ENCODE measurements around the gene NACC2.
"Not testable (repeated sequence)": the region's sequence is repeated elsewhere in the genome, so short reads cannot be mapped to it uniquely, and the experiment has no call there.

The NACC2 gene

DNA sequence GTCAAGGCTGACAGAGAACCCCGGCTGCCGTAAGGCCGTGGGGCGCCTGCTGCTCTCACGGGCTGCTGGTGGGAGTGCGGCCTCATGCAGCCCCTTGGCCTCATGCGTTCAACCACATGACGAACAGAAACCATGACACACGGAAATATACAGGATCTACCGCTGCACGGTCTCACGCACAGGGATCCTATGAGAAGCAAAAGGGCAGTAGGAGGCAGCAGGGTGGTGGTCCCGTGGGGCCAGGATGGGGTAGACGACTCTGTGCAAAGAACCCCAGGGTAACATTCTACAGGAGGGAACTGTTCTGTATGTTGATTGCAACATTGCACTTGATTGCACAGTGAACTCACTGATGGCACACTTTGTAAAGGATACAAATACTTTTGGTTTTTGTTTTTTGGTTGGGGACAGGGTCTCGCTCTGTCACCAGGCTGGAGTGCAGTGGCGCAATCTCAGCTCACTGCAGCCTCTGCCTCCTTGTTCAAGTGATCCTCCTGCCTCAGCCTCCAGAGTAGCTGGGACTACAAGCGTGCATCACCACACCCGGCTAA lies 51.6 kb downstream of the NACC2 start:
- DNase-seq, result no peak

DNA sequence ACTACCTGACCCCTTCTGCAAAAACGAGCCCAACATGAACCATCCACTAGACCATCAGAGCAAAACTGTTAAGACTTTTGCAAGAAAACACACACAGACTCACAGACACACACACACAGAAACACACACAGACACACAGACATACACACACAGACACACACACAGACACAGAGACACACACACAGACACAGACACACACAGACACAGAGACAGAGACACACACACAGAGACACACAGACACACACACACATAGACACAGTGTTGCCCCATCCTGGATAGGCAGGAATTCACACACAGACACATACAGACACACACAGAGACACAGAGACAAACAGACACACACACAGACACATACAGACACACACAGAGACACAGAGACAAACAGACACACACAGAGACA lies 52.5 kb downstream of the NACC2 start:
- no peak for DNase-seq

DNA sequence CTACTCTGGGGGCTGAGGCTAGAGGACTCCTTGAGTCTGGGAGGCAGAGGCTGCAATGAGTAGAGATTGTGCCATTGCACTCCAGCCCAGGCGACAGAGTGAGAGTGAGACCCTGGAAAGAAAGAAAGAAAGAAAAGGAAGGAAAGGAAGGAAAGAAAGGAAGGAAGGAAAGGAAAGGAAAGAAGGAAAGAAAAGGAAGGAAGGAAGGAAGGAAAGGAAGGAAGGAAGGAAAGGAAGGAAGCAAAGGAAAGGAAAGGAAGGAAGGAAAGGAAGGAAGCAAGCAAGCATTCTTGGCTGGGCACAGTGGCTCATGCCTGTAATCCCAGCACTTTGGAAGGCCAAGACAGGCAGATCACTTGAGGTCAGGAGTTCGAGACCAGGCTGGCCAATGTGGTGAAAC lies 54.2 kb downstream of the NACC2 start:
- DNase-seq, result not testable (repeated sequence)

DNA sequence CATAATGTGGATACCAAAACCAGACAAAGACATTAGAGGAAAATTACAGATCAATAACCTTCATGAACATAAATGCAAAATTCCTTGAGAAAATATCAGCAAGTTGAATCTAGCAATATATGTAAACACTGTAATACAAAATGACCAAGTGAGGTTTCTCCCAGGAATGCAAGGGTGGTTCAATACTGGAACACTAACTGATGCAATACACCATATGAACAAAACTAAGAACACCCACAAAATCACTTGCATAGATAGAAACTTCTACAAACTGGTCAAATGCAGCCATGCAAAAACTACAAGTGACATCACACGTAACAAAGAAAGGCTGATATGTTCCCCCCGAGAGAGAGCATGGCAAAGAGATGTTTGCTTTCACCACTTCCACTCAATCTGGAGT lies 55.6 kb downstream of the NACC2 start:
- no peak for DNase-seq

DNA sequence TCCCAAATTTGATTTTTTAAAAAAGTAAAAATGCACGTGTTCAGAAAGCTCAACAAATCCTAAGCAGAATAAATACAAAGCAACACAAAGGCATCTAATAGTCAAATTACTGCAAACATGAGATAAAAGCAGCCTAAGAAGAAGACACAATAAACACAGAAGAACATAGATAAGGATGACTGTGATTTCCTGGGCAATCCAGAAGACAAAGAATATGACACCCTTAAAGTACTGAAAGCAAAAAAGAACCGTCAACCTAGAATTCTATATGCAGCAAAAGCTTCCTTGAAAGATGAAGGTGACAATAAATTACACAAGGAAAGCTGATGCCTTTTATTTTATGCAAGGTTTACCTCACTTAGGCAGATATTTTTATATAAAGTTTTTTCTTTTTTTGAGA lies 58.2 kb downstream of the NACC2 start:
- DNase-seq, result no peak

DNA sequence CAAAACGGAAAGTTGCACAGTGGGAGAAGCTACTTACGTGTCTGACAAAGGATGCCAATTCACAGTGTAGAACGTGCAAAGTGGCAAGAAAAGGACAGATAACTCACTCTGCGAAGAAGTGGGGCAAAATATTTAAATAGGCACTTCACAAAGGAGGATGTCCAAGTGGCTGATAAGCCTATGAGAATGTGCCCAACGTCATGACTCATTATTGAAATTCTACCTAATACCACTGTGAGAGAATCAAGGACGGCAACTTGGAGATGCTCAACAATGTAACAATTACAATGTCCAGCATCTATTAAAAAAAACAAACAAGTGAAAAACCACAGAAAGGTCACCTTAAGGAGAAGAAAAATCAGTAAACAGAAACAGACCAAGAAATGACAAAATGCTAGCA lies 59.0 kb downstream of the NACC2 start:
- no peak for DNase-seq

DNA sequence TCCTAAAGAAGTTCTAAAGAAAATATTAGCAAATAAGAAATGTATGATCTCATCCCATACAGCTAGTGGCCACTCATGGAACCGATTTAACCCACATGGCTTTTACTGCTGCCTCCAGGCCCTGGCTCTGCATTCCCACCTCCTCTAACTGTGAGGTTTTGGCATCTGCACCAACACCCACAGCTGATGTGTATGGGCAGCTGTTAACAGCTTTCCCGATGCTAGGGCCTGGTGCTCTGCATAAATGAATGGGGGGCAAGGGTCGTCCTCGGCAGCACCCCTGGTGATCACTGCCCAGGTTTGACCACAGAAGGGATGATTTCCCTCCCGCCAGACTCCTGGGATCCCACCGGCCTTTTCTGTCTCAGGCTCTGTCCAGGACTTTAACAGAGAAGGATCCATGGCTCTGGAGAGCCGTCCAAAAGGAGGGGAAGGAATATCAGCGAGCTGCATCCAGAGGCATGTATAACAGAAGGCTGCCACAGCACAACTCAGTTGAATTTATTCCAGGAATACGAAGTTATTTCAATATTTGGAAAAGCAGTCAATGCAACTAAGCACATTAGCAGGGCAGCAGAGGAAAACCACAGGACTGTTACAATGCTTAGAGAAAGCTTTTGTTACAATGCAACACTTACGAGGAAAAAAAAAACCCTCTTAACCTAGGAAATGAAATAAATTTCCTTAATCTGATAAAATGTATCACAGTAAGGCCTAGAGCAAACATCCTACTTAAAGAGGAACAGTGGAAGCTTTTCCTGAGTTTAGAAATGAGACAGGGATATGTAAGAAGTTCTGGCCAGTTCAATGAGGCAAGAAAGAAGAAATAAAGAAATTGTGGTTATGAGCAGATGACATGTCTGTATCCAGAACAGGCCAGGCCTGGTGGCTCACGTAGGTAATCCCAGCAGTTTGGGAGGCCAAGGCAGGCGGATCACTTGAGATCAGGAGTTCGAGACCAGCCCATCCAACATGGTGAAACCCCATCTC lies 63.1 kb downstream of the NACC2 start:
- DNase-seq, result no peak

DNA sequence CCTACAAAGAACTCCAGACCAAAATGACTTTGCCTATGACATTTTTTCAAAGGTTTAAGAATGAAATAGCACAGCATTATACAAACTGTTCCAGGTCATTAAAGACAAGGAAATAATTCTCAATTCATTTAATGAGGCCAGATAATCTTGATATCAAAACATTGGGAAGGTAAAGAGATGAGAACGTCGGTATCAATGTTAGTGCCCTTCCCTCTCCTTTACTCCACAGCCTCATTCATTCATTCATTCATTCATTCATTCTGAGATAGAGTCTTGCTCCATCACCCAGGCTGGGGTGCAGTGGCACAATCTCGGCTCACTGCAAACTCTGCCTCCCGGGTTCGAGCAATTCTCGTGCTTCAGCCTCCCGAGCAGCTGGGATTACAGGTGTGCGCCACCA lies 64.0 kb downstream of the NACC2 start:
- DNase-seq, result no peak

DNA sequence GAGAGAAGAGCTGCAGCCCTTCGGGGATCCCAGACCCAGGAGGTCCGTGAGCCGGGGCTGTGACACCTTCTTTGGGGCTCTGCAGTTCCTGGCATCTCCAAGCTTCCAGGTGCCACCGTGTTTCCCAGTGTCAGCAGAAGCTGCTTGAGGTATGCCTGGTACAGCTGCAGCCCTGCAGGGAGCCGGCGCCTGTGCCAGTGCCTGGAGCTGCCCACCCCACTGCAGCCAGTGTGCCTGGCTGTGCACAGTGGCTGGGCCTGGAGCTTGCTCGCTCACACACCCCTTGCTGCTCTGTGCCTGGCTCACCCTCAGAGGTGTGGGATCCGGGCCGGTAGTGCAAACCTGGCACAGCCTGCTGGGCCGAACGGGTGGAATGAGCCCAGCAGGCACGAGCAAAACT lies 65.5 kb downstream of the NACC2 start:
- no peak for DNase-seq

DNA sequence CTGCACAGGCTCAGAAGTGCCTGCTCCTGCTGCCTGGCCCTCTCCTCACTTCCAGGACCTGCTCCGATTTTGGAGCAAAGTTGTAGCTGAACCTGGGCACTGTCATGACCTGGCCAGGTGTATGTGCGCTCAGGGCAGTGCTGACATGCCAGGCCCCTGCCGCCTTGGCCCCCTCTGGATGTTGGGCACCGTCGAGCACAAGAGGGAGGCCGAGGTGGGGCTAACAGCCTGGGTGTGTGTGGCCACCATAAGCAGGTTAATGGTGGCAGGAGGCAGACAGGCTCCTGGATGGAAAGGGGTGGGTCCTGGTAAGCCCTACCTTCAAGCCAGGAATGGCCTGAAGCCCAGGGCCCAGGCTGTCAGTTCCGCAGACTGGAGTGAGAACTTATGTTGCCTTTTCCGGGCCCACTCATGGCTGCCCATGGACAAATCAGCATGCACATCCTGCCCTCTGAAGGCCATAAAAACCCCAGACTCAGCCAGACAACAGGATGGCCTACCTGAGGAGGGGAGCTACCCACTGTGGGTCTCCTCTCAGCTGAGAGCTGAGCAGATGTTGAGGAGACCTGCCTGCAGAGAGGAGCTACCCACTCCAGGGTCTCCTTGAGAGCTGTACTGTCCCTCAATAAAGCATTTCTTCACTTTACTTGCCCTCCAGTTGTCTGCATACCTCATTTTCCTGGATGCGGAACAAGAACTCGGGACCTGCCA lies 66.2 kb downstream of the NACC2 start:
- no peak for DNase-seq

DNA sequence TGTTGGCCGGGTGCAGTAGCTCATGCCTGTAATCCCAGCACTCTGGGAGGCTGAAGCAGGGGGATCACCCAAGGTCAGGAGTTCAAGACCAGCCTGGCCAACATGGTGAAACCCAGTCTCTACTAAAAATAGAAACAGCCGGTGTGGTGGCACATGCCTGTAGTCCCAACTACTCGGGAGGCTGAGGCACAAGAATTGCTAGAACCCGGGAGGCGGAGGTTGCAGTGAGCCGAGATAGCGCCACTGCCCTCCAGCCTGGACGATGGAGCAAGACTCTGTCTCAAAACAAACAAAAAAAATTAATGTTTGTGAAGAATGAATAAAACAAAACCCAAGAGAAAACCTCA lies 68.2 kb downstream of the NACC2 start:
- DNase-seq, result not testable (repeated sequence)

DNA sequence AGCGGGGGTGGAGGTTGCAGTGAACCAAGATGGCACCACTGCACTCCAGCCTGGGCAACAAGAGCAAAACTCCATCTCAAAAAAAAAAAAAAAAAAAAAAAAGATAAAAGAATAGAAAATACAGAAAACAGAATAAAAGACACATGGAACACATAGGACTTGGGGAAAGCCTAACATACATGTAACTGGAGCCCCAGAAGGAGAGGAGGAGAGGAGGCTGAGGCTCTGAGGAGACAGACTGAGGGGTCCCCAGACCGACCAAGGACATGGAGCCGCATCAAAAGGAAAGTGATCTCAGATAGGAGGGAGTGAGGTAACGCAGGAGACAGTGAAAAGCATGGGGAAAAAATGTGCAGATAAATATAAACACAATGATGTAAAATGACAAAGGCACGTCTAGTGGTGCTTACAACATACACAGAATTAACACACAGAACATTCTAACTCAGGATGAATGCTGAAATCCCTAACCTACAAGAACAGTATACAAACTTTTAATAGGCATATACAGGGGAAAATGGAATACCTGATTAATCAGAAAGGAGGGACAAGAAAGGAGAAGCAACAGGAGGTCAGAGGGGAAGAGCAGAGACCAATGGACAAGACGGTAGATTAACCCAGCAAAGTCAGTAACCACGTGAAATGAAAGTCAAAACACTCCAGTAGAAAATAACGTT lies 68.7 kb downstream of the NACC2 start:
- DNase-seq, result no peak

DNA sequence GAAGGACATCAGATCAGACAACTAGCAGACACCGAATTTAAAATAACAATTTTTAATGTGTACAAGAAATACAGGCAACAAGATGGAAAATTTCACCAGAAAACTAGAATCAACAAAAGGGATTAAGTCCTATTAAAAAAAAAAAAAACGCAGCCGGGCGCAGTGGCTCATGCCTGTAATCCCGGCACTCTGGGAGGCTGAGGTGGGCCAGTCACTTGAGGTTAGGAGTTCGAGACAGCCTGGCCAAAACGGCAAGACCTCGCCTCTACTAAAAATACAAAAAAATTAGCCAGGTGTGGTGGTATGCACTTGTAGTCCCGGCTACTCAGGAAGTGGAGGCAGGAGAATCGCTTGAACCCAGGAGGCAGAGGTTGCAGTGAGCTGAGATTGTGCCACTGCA lies 69.6 kb downstream of the NACC2 start:
- DNase-seq, result no peak

DNA sequence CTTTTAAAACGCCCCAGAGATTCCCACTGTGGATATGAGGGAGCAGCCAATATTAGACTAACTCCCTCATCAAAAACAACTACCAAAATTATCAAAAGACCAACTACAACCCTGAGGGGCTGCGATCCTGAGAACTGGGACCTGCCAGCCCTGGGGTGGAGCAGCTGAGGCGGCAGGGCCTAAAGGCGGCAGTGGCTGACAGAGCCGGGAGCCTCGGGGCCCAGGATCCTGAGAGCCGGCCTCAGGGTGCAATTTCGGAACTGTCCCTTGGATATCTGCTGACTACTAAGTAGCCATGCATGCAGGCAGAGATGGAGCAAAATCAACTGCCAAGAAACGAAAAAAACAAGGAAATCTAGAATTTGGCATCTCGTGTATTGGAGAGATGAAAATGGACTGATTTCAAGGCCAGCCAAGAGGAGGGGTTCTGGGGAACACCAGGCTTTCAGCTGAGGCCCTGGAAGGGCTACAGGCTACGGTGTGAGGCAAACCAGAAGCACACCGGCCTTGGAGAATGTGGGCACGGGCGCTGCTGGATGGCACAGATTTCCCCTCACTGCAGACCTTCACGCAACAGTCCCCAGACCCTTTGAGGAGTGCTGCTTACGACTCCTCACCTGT lies 70.3 kb downstream of the NACC2 start:
- no peak for DNase-seq

DNA sequence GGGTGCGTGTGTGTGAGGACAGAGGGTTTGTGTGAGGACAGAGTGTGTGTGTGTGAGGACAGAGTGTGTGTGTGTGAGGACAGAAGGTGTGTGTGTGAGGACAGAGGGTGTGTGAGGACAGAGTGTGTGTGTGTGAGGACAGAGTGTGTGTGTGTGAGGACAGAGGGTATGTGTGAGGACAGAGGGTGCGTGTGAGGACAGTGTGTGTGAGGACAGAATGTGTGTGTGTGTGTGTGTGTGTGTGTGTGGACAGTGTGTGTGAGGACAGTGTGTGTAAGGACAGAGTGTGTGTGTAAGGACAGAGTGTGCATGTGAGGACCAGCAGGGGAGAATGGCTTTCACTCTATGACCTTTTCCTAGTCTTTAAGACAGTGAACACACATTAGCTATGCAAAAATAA lies 70.8 kb downstream of the NACC2 start:
- no peak for DNase-seq

DNA sequence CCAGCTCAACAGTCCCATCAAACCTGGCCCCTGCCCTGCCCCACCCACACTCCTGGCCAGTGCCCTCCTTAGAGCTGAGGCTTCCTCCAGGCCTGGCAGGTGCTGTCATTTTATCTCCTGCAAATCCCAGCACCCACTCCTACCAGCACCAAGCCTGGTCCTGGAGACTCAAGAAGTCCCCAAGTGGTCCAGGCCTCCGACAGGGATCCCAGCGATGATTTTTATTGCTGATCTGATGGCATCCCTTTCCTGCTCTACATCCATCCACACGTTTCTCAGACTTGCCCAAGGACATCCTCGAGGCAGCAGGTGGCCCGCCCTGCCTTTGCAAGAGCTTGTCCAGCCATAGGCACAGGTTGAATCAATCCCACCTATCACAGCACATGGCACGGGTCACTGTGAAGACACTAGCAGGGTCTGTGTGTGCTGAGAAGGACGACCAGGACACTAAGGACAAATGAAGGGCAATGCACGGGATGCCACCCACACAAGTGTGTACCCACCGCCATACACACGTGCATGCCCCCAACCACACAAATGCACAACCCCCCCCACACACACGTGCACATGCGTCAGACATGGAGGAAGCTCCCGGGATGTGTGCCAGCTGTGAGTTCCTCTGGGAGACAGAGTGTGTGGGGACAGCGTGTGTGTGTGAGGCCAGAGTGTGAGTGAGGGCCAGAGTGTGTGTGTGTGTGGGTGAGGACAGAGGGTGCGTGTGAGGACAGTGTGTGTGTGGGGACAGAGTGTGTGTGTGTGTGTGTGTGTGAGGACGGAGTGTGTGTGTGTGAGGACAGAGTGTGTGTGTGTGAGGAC lies 71.5 kb downstream of the NACC2 start:
- no peak for DNase-seq

DNA sequence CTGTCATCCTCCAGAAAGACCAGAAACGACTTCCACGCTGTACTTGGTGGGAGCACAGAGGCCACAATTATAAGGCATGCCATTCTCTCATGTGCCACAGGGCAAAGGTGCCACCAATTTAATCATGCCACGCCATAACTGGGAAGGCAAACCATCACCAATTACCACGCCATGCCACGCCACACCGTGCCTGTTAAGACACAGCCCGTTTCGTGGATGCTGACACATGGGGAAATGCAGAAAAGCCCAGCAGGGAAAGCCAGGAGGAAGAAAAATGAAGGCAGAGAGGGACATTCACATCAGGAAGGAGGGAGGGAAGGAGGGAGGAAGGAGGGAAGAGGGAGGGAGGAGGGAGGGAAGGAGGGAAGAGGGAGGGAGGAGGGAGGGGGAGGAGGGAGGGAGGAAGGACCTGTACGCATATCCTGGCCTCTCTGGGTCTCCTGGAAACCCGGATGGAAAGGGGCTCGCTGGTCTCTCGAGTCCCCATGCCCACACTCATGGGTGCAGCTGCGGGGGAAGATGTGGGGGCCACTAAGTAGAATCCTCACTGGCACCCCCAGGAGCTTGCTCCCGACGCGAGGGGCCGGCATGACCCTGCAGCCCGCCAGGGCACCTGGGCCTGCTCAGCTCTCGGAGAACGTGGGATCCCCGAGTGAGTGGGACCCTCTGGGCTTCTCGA lies 72.2 kb downstream of the NACC2 start:
- DNase-seq, result no peak

DNA sequence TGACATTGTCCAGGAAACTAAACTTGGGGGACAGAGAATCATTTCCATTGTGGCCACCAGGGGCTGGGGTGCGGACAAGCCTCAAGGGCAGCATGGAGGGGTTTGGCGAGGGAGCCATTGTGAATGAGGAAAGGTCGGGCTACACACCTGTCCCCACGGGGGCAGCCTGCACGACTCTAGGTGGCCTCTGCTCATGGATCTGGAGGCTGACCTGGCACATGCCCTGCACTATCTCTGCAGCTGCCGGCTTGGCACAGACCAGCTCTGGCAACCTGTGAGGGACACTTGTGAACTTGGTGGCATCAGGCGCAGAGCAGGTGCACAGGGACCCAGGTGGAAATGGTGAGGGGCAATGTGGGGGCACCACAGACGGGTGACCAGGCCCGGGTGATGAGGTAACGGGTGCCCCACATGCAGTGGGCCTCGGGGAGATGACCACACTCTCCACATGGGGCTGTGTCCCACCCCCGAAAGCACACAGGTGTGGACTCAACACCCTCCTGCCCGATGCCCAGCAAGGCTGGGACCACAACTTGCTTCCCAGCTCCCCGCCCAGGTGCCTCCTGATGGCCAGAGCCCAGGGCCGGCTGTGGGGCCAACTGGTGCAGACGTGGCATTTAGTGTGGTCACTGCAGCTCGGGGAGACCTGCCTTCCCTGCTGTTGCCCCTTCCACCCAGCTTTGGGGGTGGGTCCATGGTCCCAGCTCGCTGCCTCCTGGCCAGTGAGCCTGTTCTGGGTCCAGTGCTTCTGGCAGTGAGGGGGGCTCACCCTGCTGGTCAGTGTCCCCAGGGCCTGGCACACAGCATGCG lies 73.0 kb downstream of the NACC2 start:
- no peak for DNase-seq

DNA sequence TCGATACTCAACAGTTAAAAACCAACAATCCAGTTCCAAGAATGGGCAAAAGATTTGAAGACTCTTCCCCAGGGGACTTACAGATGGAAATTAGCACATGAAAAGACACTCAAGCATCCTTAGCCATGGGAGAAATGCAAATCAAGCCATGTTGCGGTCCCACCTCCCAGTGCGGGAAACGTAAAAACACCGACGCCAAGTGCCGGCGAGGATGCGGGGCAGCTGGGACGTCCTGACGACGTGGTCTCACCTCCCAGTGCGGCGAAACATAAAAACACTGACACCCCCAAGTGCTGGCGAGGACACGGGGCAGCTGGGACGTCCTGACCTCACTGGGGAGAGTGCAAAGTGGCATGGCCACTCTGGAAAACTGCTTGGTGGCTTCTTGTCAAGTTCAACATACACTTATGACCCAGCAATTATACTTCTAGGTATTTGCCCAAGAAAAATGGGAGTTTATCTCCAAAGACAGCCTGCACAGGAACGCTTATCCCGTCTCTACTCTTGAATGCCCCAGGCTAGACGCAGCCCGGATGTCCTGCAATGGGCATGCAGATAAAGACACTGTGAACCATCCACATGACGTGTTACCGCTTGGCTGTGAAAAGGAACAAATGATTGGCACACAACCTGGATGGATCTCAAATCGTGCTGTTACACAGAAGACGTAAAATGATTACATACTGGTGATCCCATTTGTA lies 73.8 kb downstream of the NACC2 start:
- DNase-seq, result no peak

DNA sequence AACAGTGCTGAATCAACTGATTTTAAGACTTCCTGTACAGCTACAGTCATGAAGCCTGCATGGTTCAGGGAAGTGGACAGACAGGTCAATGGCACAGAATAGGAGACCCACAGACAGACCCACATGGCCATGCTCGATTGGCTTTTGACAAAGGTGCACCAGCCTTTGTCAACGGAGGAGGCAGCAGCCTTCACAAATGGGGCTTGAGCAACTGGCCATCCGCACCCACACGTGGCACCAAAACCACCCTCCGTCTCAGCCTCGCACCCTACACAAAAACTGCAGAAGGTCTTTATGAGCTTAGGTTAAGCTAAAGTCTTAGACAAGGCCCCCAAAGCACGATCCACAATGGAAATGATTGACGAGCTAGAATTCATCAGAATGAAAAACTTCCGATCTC lies 74.4 kb downstream of the NACC2 start:
- DNase-seq, result no peak

Measured in SW 1271 (cell line).